Keratinocyte (primary cell): ENCODE results near the gene EFHB. TPM values are rescaled to one million over a fixed set of nuclear protein-coding genes. Genes with fewer than 3 reads are reported as not detected.

Experiments used
- polyA plus RNA-seq, 5 experiments: library from polyadenylated mRNA; depleted of rRNA in 3 of 5; stranded (reverse) in 3 of 5; stranded (forward) in 1 of 5; unstranded in 1 of 5; fragments of >200 nt; gene quantifications; 1 replicate in 1 of 5; 2 replicates in 3 of 5; 3 replicates in 1 of 5; pipeline versions ENCODE4 v1.2.1 to v1.2.3, GENCODE V29; 2011 to 2012; ENCODE audit warnings: missing spikeins in 2 of 5, low read depth in 1 of 5, low replicate concordance in 1 of 5

Gene EFHB
- polyA plus RNA-seq, 1 donor (not counting 4 experiments of a cell fraction or from before 2014, with no cell fraction given) = 0.26 TPM

Other genes with a start within 250 kb of the EFHB start
- gene RAB5A, start 12.9 kb upstream of the EFHB start, polyA plus RNA-seq = 34.8 to 60.5 TPM (median 41.2 TPM) in 3 replicates
- gene PP2D1, start 78.0 kb upstream of the EFHB start, polyA plus RNA-seq = not detected in 3 replicates
- 3.3 to 4.6 TPM (median 3.7 TPM) in 3 replicates for gene KAT2B, start 106.2 kb upstream of the EFHB start, polyA plus RNA-seq